GM12892 (cell line): ENCODE measurements around the gene SHBG.
A peak's percentile ranks its signal among the peaks of the same experiment; 100 is the strongest.
"Not testable (repeated sequence)": the region's sequence is repeated elsewhere in the genome, so short reads cannot be mapped to it uniquely, and the experiment has no call there.

Experiments
- DNase-seq: peaks from one replicate; pipeline ENCODE4 v3.0.0; 2011; ENCODE audit not compliant: insufficient read length
- FAIRE-seq: peaks from 2 replicates; lab custom pipeline; 2011; peaks lifted over from hg19 to GRCh38; lab: Jason Lieb, UNC
- POLR2A ChIP-seq: IDR thresholded peaks from 2 replicates; pipeline ENCODE4 v1.6.1; 2011; ENCODE audit warnings: low read depth, low read length, control low read depth
- POLR2AphosphoS5 ChIP-seq: IDR thresholded peaks from 2 replicates; pipeline ENCODE4 v1.6.1; 2011; ENCODE audit warnings: low read depth, low read length, control low read depth
- TAF1 ChIP-seq: IDR thresholded peaks from 2 replicates; pipeline ENCODE4 v1.6.1; 2011; ENCODE audit warnings: low read depth, mild to moderate bottlenecking, control low read depth, low read length, borderline replicate concordance

SHBG gene

GRCh38 chr17:7589204-7589868, 40.6 kb upstream of the SHBG start:
- FAIRE-seq (peak; percentile 48), DNase-seq (peak; percentile 85)
- peak; percentile 8 for TF ChIP-seq POLR2AphosphoS5
- TF ChIP-seq TAF1: no peak
- no peak for TF ChIP-seq POLR2A

GRCh38 chr17:7589891-7590691, 39.8 kb upstream of the SHBG start, which contains the start of gene SOX15:
TSS of gene SOX15 (minus strand) at chr17:7590094. CDS start at chr17:7589676, 418 bp downstream.
- no peak for TF ChIP-seq TAF1
- TF ChIP-seq POLR2A: peak; percentile 6; the same call in 1 of the 2 replicates
- DNase-seq (no peak), FAIRE-seq (no peak)

- DNase-seq (no peak), FAIRE-seq (no peak)
Observed at GRCh38 chr17:7590743-7591142, 39.2 kb upstream of the SHBG start.

GRCh38 chr17:7591596-7591995, 38.3 kb upstream of the SHBG start:
- FAIRE-seq (no peak), DNase-seq (no peak)
- no peak for TF ChIP-seq POLR2AphosphoS5
- TF ChIP-seq TAF1: no peak
- TF ChIP-seq POLR2A: no peak

More at GRCh38 chr17:7590743-7591142, 39.2 kb upstream of the SHBG start:
- TF ChIP-seq TAF1 (no peak), POLR2AphosphoS5 (no peak), POLR2A (no peak; the same call in 1 of the 2 replicates)

GRCh38 chr17:7592422-7593021, 37.4 kb upstream of the SHBG start:
- no peak for DNase-seq
- FAIRE-seq: no peak

GRCh38 chr17:7593296-7593695, 36.6 kb upstream of the SHBG start:
- FAIRE-seq: no peak
- TF ChIP-seq TAF1 (no peak), POLR2AphosphoS5 (no peak), POLR2A (no peak)
- no peak for DNase-seq

More at GRCh38 chr17:7592422-7593021, 37.4 kb upstream of the SHBG start:
- TF ChIP-seq POLR2A (no peak), TAF1 (no peak), POLR2AphosphoS5 (no peak)

- not testable (repeated sequence) for FAIRE-seq, DNase-seq
Observed at GRCh38 chr17:7597561-7597960, 32.4 kb upstream of the SHBG start.

GRCh38 chr17:7606280-7606679, 23.7 kb upstream of the SHBG start:
- DNase-seq (no peak), FAIRE-seq (no peak)
- no peak for TF ChIP-seq POLR2A
- TF ChIP-seq TAF1: no peak
- TF ChIP-seq POLR2AphosphoS5: no peak

- TF ChIP-seq TAF1: no peak
- TF ChIP-seq POLR2A: no peak
- TF ChIP-seq POLR2AphosphoS5: no peak
- DNase-seq: no peak
- FAIRE-seq: peak; percentile 9
Observed at GRCh38 chr17:7610641-7611040, 19.3 kb upstream of the SHBG start.

GRCh38 chr17:7611635-7612293, 18.2 kb upstream of the SHBG start:
- no peak for TF ChIP-seq POLR2AphosphoS5
- TF ChIP-seq TAF1: no peak
- TF ChIP-seq POLR2A: no peak
- DNase-seq (no peak), FAIRE-seq (no peak)

- FAIRE-seq: no peak
- DNase-seq: no peak
- no peak for TF ChIP-seq POLR2AphosphoS5
- no peak for TF ChIP-seq TAF1
- no peak for TF ChIP-seq POLR2A
Observed at GRCh38 chr17:7612294-7612640, 17.7 kb upstream of the SHBG start.
